Suprapubic skin (tissue), 4 donors: ENCODE measurements around the gene ASTN2. TPM values are rescaled to one million over a fixed set of nuclear protein-coding genes. Genes with fewer than 3 reads are reported as not detected.

Experiments used
- DNase-seq, 2 donors: peaks; one replicate each; pipeline ENCODE4 v3.0.0-alpha.2; 2019; ENCODE audit warnings: low spot score in 2 of 2
- H3K27ac ChIP-seq: fragments of 200-600 bp; sonication (generic); one replicate; pipeline ENCODE4 v1.5.1; 2019
- H3K27me3 ChIP-seq: fragments of 200-600 bp; sonication (generic); one replicate; pipeline ENCODE4 v1.5.1; 2019
- H3K36me3 ChIP-seq: fragments of 200-600 bp; sonication (generic); one replicate; pipeline ENCODE4 v1.5.1; 2019
- H3K4me1 ChIP-seq: fragments of 200-600 bp; sonication (generic); one replicate; pipeline ENCODE4 v1.5.1; 2019
- H3K4me3 ChIP-seq: fragments of 200-600 bp; sonication (generic); one replicate; pipeline ENCODE4 v1.5.1; 2019; ENCODE audit warnings: mild to moderate bottlenecking
- H3K9me3 ChIP-seq: fragments of 200-600 bp; sonication (generic); one replicate; pipeline ENCODE4 v1.5.1; 2019
- CTCF ChIP-seq, 2 donors: fragments of 200-600 bp in 1 of 2; fragments of 450-650 bp in 1 of 2; sonication (generic) in 1 of 2; IDR thresholded peaks; one replicate each; pipeline ENCODE4 v1.5.1; 2016 to 2019; ENCODE audit warnings: antibody characterized with exemption in 2 of 2, mild to moderate bottlenecking in 1 of 2, moderate library complexity in 1 of 2
- EP300 ChIP-seq: sonication (generic); formaldehyde crosslinking; IDR thresholded peaks from one replicate; pipeline ENCODE4 v1.6.1; 2017; ENCODE audit warnings: antibody characterized with exemption
- POLR2A ChIP-seq, 2 donors: fragments of 450-650 bp; IDR thresholded peaks; one replicate each; pipeline ENCODE4 v1.6.1; 2017; ENCODE audit warnings: antibody characterized with exemption in 2 of 2, mild to moderate bottlenecking in 2 of 2, moderate library complexity in 2 of 2
- POLR2AphosphoS5 ChIP-seq, 3 donors: sonication (generic); formaldehyde crosslinking; IDR thresholded peaks; one replicate each; pipeline ENCODE4 v1.6.1; 2017; ENCODE audit warnings: antibody characterized with exemption in 3 of 3
- WGBS: methylation state at CpG from one replicate; pipeline ENCODE4 v1.1.5; 2018; 5-methylcytosine and 5-hydroxymethylcytosine counted together
- total RNA-seq, 4 donors: library from RNA; depleted of rRNA; stranded (reverse); fragments of >200 nt; gene quantifications; one replicate each; pipeline ENCODE4 v1.1.0, GENCODE V29; 2016

ASTN2 gene
- total RNA-seq, 4 donors from 2014 or later, result 2.0 to 6.9 (median 3.8) TPM

GRCh38 chr9:117286245-117286644, 128.6 kb downstream of the ASTN2 start:
- Histone ChIP-seq H3K4me1 (no peaks in the 10 kb centered on the region), H3K27ac (no peak overlapping the region), H3K9me3 (no peaks in the 10 kb centered on the region), H3K27me3 (no peaks in the 10 kb centered on the region), H3K36me3 (no peaks in the 10 kb centered on the region), H3K4me3 (no peak overlapping the region)
- TF ChIP-seq CTCF (IDR thresholded peaks at IDR 0.05) (no peak), POLR2A (IDR thresholded peaks at IDR 0.05) (no peak), EP300 (no peak), POLR2AphosphoS5 (IDR thresholded peaks at IDR 0.05) (no peak)
- DNase-seq, result no peak
- WGBS, result 69% methylated on average over 5 of the region's 5 CpGs

- no peaks in the 10 kb centered on the region for H3K27me3 ChIP-seq
- no peak for DNase-seq
- 81% methylated on average over 1 of the region's 1 CpG for WGBS
- no peaks in the 10 kb centered on the region for H3K9me3 ChIP-seq
- H3K27ac ChIP-seq, result no peak overlapping the region
- H3K36me3 ChIP-seq, result no peaks in the 10 kb centered on the region
- no peak overlapping the region for H3K4me3 ChIP-seq
- no peaks in the 10 kb centered on the region for H3K4me1 ChIP-seq
- no peak for TF ChIP-seq POLR2A (IDR thresholded peaks at IDR 0.05)
- TF ChIP-seq POLR2AphosphoS5 (IDR thresholded peaks at IDR 0.05), result no peak
Observed at GRCh38 chr9:117284414-117284813, 130.4 kb downstream of the ASTN2 start.

GRCh38 chr9:117282541-117282940, 132.3 kb downstream of the ASTN2 start:
- no peak for DNase-seq
- no peak for TF ChIP-seq EP300
- TF ChIP-seq POLR2AphosphoS5 (IDR thresholded peaks at IDR 0.05), result no peak
- TF ChIP-seq POLR2A (IDR thresholded peaks at IDR 0.05), result no peak
- no peak for TF ChIP-seq CTCF (IDR thresholded peaks at IDR 0.05)
- Histone ChIP-seq H3K4me3 (no peak overlapping the region), H3K4me1 (no peaks in the 10 kb centered on the region), H3K9me3 (no peaks in the 10 kb centered on the region), H3K27ac (no peak overlapping the region), H3K27me3 (no peaks in the 10 kb centered on the region), H3K36me3 (no peaks in the 10 kb centered on the region)
- WGBS, result 84% methylated on average over 2 of the region's 2 CpGs

GRCh38 chr9:117278471-117279035, 136.3 kb downstream of the ASTN2 start:
- WGBS, result 72% methylated on average over 7 of the region's 7 CpGs
- H3K4me3 ChIP-seq, result no peak overlapping the region
- no peaks in the 10 kb centered on the region for H3K27me3 ChIP-seq
- TF ChIP-seq CTCF (IDR thresholded peaks at IDR 0.05), result no peak
- H3K27ac ChIP-seq, result no peak overlapping the region
- H3K9me3 ChIP-seq, result no peaks in the 10 kb centered on the region
- no peaks in the 10 kb centered on the region for H3K36me3 ChIP-seq
- no peak for DNase-seq
- no peaks in the 10 kb centered on the region for H3K4me1 ChIP-seq

GRCh38 chr9:117278020-117278419, 136.8 kb downstream of the ASTN2 start:
- H3K36me3 ChIP-seq, result no peaks in the 10 kb centered on the region
- 60% methylated on average over 4 of the region's 4 CpGs for WGBS
- H3K27ac ChIP-seq, result no peak overlapping the region
- no peaks in the 10 kb centered on the region for H3K4me1 ChIP-seq
- H3K27me3 ChIP-seq, result no peaks in the 10 kb centered on the region
- no peak overlapping the region for H3K4me3 ChIP-seq
- TF ChIP-seq EP300, result no peak
- no peak for TF ChIP-seq CTCF (IDR thresholded peaks at IDR 0.05)
- TF ChIP-seq POLR2AphosphoS5 (IDR thresholded peaks at IDR 0.05), result no peak
- no peak for TF ChIP-seq POLR2A (IDR thresholded peaks at IDR 0.05)
- no peaks in the 10 kb centered on the region for H3K9me3 ChIP-seq
- DNase-seq, result no peak

- Histone ChIP-seq H3K36me3 (no peaks in the 10 kb centered on the region), H3K27ac (no peak overlapping the region), H3K4me3 (no peak overlapping the region), H3K27me3 (no peaks in the 10 kb centered on the region), H3K4me1 (no peaks in the 10 kb centered on the region), H3K9me3 (no peaks in the 10 kb centered on the region)
- 75% methylated on average over 3 of the region's 3 CpGs for WGBS
- TF ChIP-seq EP300 (no peak), CTCF (IDR thresholded peaks at IDR 0.05) (no peak), POLR2AphosphoS5 (IDR thresholded peaks at IDR 0.05) (no peak), POLR2A (IDR thresholded peaks at IDR 0.05) (no peak)
- DNase-seq, result no peak
Observed at GRCh38 chr9:117276444-117276843, 138.4 kb downstream of the ASTN2 start.
